H9 (cell line): ENCODE measurements around the gene ITM2C. TPM values are rescaled to one million over a fixed set of nuclear protein-coding genes. Genes with fewer than 3 reads are reported as not detected.

Experiments used
- DNase-seq: peaks from one replicate; pipeline ENCODE4 v3.0.0-alpha.2; 2017
- H2AFZ ChIP-seq: one replicate; pipeline ENCODE4 v1.6.1; 2013; ENCODE audit warnings: mild to moderate bottlenecking, low read length, control low read depth, moderate library complexity
- H2AK5ac ChIP-seq: 2 replicates; pipeline ENCODE4 v1.6.1; 2013; ENCODE audit warnings: low read length, control low read depth, mixed read lengths; ENCODE audit not compliant: insufficient read length
- H2BK120ac ChIP-seq: one replicate; pipeline ENCODE4 v1.6.1; 2013; ENCODE audit warnings: low read depth, mild to moderate bottlenecking, low read length, control low read depth, inconsistent platforms; ENCODE audit not compliant: poor library complexity, severe bottlenecking
- H2BK12ac ChIP-seq: 2 replicates; pipeline ENCODE4 v1.6.1; 2013; ENCODE audit warnings: low read length, control low read depth, mixed read lengths, low read depth; ENCODE audit not compliant: insufficient read length
- H2BK15ac ChIP-seq: 2 replicates; pipeline ENCODE4 v1.6.1; 2013; ENCODE audit warnings: low read depth, low read length, control low read depth
- H2BK20ac ChIP-seq: one replicate; pipeline ENCODE4 v1.6.1; 2013; ENCODE audit warnings: low read depth, mild to moderate bottlenecking, low read length, control low read depth, inconsistent platforms; ENCODE audit not compliant: poor library complexity, severe bottlenecking
- H2BK5ac ChIP-seq: 2 replicates; pipeline ENCODE4 v1.6.1; 2013; ENCODE audit warnings: low read length, control low read depth, mixed read lengths; ENCODE audit not compliant: insufficient read length
- H3K14ac ChIP-seq: 2 replicates; pipeline ENCODE4 v1.6.1; 2013; ENCODE audit warnings: low read length, control low read depth; ENCODE audit not compliant: insufficient read depth
- H3K18ac ChIP-seq: 2 replicates; pipeline ENCODE4 v1.6.1; 2013; ENCODE audit warnings: low read depth, mild to moderate bottlenecking, mixed read lengths, low read length, control low read depth; ENCODE audit not compliant: insufficient read length
- H3K23ac ChIP-seq: 2 replicates; pipeline ENCODE4 v1.6.1; 2013; ENCODE audit warnings: low read length, control low read depth, mixed read lengths, low read depth; ENCODE audit not compliant: insufficient read length
- H3K23me2 ChIP-seq: 2 replicates; pipeline ENCODE4 v1.6.1; 2013; ENCODE audit warnings: low read depth, mild to moderate bottlenecking, mixed read lengths, low read length, control low read depth; ENCODE audit not compliant: insufficient read length, poor library complexity, severe bottlenecking
- H3K27ac ChIP-seq: 2 replicates; pipeline ENCODE4 v1.5.1; 2013; ENCODE audit warnings: low read length, control low read depth, mixed read lengths, low read depth; ENCODE audit not compliant: insufficient read length
- H3K27me3 ChIP-seq: 2 replicates; pipeline ENCODE4 v1.6.1; 2013; ENCODE audit warnings: low read length, control low read depth, inconsistent platforms; ENCODE audit not compliant: insufficient read depth
- H3K4ac ChIP-seq: 2 replicates; pipeline ENCODE4 v1.6.1; 2013; ENCODE audit warnings: low read depth, mild to moderate bottlenecking, control low read depth, inconsistent platforms, low read length, moderate library complexity
- H3K4me1 ChIP-seq: 2 replicates; pipeline ENCODE4 v1.6.1; 2013; ENCODE audit warnings: low read length, control low read depth, inconsistent platforms; ENCODE audit not compliant: insufficient read depth
- H3K4me2 ChIP-seq: 2 replicates; pipeline ENCODE4 v1.6.1; 2013; ENCODE audit warnings: low read length, control low read depth, mixed read lengths; ENCODE audit not compliant: insufficient read length, insufficient read depth
- H3K56ac ChIP-seq: 2 replicates; pipeline ENCODE4 v1.6.1; 2013; ENCODE audit warnings: low read depth, mild to moderate bottlenecking, mixed read lengths, low read length, control low read depth; ENCODE audit not compliant: insufficient read length
- H3K79me1 ChIP-seq: 2 replicates; pipeline ENCODE4 v1.6.1; 2013; ENCODE audit warnings: low read depth, mild to moderate bottlenecking, moderate library complexity, low read length, control low read depth, inconsistent platforms; ENCODE audit not compliant: insufficient read depth, poor library complexity, severe bottlenecking
- H3K79me2 ChIP-seq: 2 replicates; pipeline ENCODE4 v1.6.1; 2013; ENCODE audit warnings: low read length, control low read depth, inconsistent platforms; ENCODE audit not compliant: insufficient read depth
- H3K9ac ChIP-seq: 2 replicates; pipeline ENCODE4 v1.6.1; 2013; ENCODE audit warnings: low read length, control low read depth, mixed read lengths; ENCODE audit not compliant: insufficient read length; ENCODE audit errors: extremely low read depth
- H3K9me3 ChIP-seq: one replicate; pipeline ENCODE4 v1.6.1; 2013; ENCODE audit warnings: low read depth, low read length, inconsistent platforms; ENCODE audit not compliant: control insufficient read depth
- H3T11ph ChIP-seq: one replicate; pipeline ENCODE4 v1.6.1; 2013; ENCODE audit warnings: mild to moderate bottlenecking, low read length, control low read depth, inconsistent platforms
- H4K20me1 ChIP-seq: one replicate; pipeline ENCODE4 v1.6.1; 2013; ENCODE audit not compliant: control insufficient read depth, insufficient read length, insufficient read depth
- H4K5ac ChIP-seq: 2 replicates; pipeline ENCODE4 v1.6.1; 2013; ENCODE audit warnings: low read depth, mild to moderate bottlenecking, mixed read lengths, low read length, control low read depth; ENCODE audit not compliant: insufficient read length
- H4K8ac ChIP-seq: replicated peaks from 2 replicates; pipeline ENCODE4 v1.6.1; 2013; ENCODE audit warnings: low read length, control low read depth, mixed read lengths, low read depth; ENCODE audit not compliant: insufficient read length
- H4K91ac ChIP-seq: 2 replicates; pipeline ENCODE4 v1.6.1; 2013; ENCODE audit warnings: low read depth, mild to moderate bottlenecking, moderate library complexity, mixed read lengths, low read length, control low read depth; ENCODE audit not compliant: insufficient read length
- H3K27ac Mint-ChIP-seq, 3 experiments: 2 replicates in 2 of 3; 3 replicates in 1 of 3; pipeline ENCODE4 v1.8.0; 2020 to 2021; ENCODE audit warnings: mixed read lengths in 3 of 3, mild to moderate bottlenecking in 1 of 3, moderate library complexity in 1 of 3
- H3K27me3 Mint-ChIP-seq: 2 replicates; pipeline ENCODE4 v1.8.0; 2021; ENCODE audit warnings: low read depth, mild to moderate bottlenecking, moderate library complexity, mixed read lengths
- H3K36me3 Mint-ChIP-seq, 3 experiments: 2 replicates in 2 of 3; 3 replicates in 1 of 3; pipeline ENCODE4 v1.8.0; 2020 to 2021; ENCODE audit warnings: low read depth in 3 of 3, mixed read lengths in 3 of 3; ENCODE audit not compliant: insufficient read depth in 1 of 3
- H3K4me1 Mint-ChIP-seq, 2 experiments: 2 replicates each; pipeline ENCODE4 v1.8.0; 2020; ENCODE audit warnings: mixed read lengths in 2 of 2
- H3K4me3 Mint-ChIP-seq, 2 experiments: 2 replicates in 1 of 2; 3 replicates in 1 of 2; pipeline ENCODE4 v1.8.0; 2020 to 2021; ENCODE audit warnings: mild to moderate bottlenecking in 2 of 2, mixed read lengths in 2 of 2, moderate library complexity in 1 of 2
- H3K9me3 Mint-ChIP-seq, 2 experiments: 2 replicates in 1 of 2; 3 replicates in 1 of 2; pipeline ENCODE4 v1.8.0; 2020; ENCODE audit warnings: mild to moderate bottlenecking in 2 of 2, mixed read lengths in 2 of 2, moderate library complexity in 1 of 2
- WGBS: extraction: QIAGEN DNeasy Blood & Tissue Kit; methylation state at CpG from one replicate; pipeline ENCODE4 v1.1.7; 2013; ENCODE audit warnings: missing lambda C conversion rate, low lambda C conversion rate, mixed read lengths; ENCODE audit not compliant: insufficient read length; ENCODE audit errors: extremely low coverage; 5-methylcytosine and 5-hydroxymethylcytosine counted together
- total RNA-seq: library from RNA; stranded (reverse); gene quantifications from 2 replicates; pipeline ENCODE4 v1.2.1, GENCODE V29; 2021
- TF ChIP-seq, protein P1 (sequence below): fragments of 200-600 bp; sonication (generic); conservative IDR thresholded peaks from 3 replicates; pipeline ENCODE4 v1.8.0; 2021; ENCODE audit warnings: antibody characterized with exemption, mild to moderate bottlenecking

Gene ITM2C
- total RNA-seq, 1 experiment from 2014 or later, result 297 TPM

DNA sequence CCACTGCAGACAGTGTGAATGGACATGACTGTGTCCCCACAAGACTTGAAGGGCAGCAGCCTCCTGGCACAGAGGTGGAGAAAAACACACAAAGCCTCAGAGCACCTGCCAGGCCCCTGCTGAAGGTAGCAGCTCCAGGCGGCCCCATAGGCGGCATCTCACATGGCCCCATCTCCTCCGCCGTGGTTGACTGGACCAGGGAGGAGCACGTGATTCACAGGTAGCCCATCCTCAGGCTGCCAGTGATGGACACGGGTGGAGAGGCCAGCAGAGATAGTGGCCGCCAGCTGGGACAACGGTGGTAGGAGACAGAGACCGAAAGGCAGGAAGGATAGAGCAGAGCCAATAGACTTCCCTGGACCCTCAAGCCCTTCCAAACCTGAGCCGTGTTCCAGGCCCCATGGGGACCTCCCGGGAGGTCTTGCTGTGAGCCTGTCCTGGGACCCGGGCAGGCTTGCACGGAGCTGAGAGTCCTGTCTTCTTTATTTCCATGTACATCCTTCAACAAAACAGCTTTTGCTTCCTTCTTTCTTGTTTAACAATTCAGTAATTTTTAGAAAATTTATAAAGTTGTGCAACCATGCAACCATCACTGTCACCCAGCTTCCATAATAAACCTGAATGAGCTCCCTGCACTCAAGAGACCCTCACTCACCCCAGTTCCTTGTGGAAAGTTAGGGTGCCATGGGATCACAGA is 33.4 kb downstream of the ITM2C start:
- no peak overlapping the region for H2AK5ac ChIP-seq
- Mint-ChIP-seq H3K4me3 (no peak overlapping the region), H3K4me1 (peaks cover 26 to 29% of the 10 kb centered on the region in 2 experiments), H3K27me3 (peaks cover 16% of the 10 kb centered on the region), H3K27ac (no peak overlapping the region), H3K36me3 (no peaks in the 10 kb centered on the region; a peak in 1 of 7 replicates), H3K9me3 (no peaks in the 10 kb centered on the region; a peak in 1 of 5 replicates)
- no peak overlapping the region for H3K4ac ChIP-seq
- no peak overlapping the region for H2BK15ac ChIP-seq
- DNase-seq, result peak; percentile 19
- no peaks in the 10 kb centered on the region for H3K9me3 ChIP-seq
- H4K91ac ChIP-seq, result no peak overlapping the region
- no peaks in the 10 kb centered on the region for H3K23me2 ChIP-seq
- H3K27ac ChIP-seq, result no peak overlapping the region
- H2BK12ac ChIP-seq, result no peak overlapping the region
- H4K8ac ChIP-seq, result no peak overlapping the region
- TF ChIP-seq, protein P1, sequence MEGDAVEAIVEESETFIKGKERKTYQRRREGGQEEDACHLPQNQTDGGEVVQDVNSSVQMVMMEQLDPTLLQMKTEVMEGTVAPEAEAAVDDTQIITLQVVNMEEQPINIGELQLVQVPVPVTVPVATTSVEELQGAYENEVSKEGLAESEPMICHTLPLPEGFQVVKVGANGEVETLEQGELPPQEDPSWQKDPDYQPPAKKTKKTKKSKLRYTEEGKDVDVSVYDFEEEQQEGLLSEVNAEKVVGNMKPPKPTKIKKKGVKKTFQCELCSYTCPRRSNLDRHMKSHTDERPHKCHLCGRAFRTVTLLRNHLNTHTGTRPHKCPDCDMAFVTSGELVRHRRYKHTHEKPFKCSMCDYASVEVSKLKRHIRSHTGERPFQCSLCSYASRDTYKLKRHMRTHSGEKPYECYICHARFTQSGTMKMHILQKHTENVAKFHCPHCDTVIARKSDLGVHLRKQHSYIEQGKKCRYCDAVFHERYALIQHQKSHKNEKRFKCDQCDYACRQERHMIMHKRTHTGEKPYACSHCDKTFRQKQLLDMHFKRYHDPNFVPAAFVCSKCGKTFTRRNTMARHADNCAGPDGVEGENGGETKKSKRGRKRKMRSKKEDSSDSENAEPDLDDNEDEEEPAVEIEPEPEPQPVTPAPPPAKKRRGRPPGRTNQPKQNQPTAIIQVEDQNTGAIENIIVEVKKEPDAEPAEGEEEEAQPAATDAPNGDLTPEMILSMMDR, result no peak
- no peaks in the 10 kb centered on the region for H3K27me3 ChIP-seq
- no peak overlapping the region for H3K56ac ChIP-seq
- H3K79me2 ChIP-seq, result no peaks in the 10 kb centered on the region
- WGBS, result no CpG with 5 or more reads among the region's 13 CpGs
- H3T11ph ChIP-seq, result no peak overlapping the region
- H3K4me1 ChIP-seq, result peaks cover 5% of the 10 kb centered on the region
- no peak overlapping the region for H2AFZ ChIP-seq
- H4K5ac ChIP-seq, result no peak overlapping the region
- H3K14ac ChIP-seq, result no peak overlapping the region; the same call in 1 of the 2 replicates
- no peak overlapping the region for H2BK5ac ChIP-seq
- H3K23ac ChIP-seq, result no peak overlapping the region
- no peaks in the 10 kb centered on the region for H3K79me1 ChIP-seq
- no peak overlapping the region for H2BK120ac ChIP-seq
- H3K4me2 ChIP-seq, result no peak overlapping the region
- H3K9ac ChIP-seq, result no peak overlapping the region
- no peak overlapping the region for H2BK20ac ChIP-seq
- H3K18ac ChIP-seq, result no peak overlapping the region
- H4K20me1 ChIP-seq, result no peaks in the 10 kb centered on the region
